BJ (cell line): ENCODE results near the gene CHST11. TPM values are rescaled to one million over a fixed set of nuclear protein-coding genes. Genes with fewer than 3 reads are reported as not detected.

Experiments used
- CTCF ChIA-PET: fragments of 350-600 bp; formaldehyde crosslinking; extraction: SDS; loops from one replicate; lab custom pipeline; 2021; ENCODE audit warnings: antibody characterized with exemption, inconsistent platforms; lab: Yijun Ruan, JAX
- POLR2A ChIA-PET: fragments of 300-600 bp; sonication (Branson Sonifier 250); formaldehyde crosslinking; extraction: SDS; loops from one replicate; lab custom pipeline; 2021; ENCODE audit warnings: antibody characterized with exemption; lab: Charles Lee
- DNase-seq: peaks from one replicate; pipeline ENCODE4 v3.0.0-alpha.2; 2011; ENCODE audit warnings: low read depth
- H3K27me3 ChIP-seq: 2 replicates; pipeline ENCODE4 v1.6.0; 2011; ENCODE audit warnings: low read length; ENCODE audit not compliant: control insufficient read depth, insufficient read depth
- H3K36me3 ChIP-seq: 2 replicates; pipeline ENCODE4 v1.5.1; 2011; ENCODE audit warnings: low read length; ENCODE audit not compliant: control insufficient read depth, insufficient read depth
- H3K4me3 ChIP-seq: 2 replicates; pipeline ENCODE4 v1.5.1; 2011; ENCODE audit warnings: low read depth, mild to moderate bottlenecking, control low read depth, low read length
- polyA plus RNA-seq: library from polyadenylated mRNA; depleted of rRNA; stranded (reverse); fragments of >200 nt; gene quantifications from 2 replicates; pipeline ENCODE4 v1.2.3, GENCODE V29; 2011
- TF ChIP-seq, protein P1 (sequence below): IDR thresholded peaks from 2 replicates; pipeline ENCODE4 v1.5.1; 2011; ENCODE audit warnings: low read depth, mild to moderate bottlenecking, control low read depth, inconsistent platforms, low read length, moderate library complexity; ENCODE audit not compliant: insufficient read depth

Gene CHST11
- polyA plus RNA-seq, 1 experiment, result 7.3 TPM

DNA sequence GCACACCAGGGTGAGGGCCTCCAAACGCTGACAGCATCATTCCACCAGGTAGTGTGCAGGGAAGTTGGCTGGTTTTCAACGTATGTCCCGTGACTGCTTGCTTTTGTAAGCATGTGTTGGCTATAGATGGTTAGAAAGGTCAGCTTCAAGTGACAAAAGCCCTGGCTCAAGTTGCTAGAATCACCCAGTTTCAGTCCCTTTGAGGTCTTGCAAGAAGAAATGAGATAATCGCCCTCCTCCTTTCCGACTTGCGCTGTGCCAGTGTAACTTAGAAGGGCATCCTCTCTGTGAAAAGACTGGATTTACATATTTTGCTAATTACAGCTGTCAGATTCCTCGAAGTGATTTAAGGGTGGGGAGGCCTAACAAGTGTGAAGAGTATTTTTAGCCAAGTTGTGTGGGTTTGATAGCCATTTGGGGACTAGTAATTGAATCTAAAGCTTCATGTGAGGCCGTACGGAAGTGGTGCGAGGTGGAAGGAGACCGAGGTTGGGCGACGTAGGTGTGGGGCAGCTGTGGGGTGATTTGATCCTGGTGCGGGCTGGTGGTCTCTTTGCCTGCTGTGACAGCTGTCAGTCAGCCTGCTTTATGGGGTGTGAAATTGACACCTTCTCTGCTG lies 94.7 kb downstream of the CHST11 start:
- ChIA-PET CTCF (no interaction called here), POLR2A (interaction anchor here (0.6 kb wide), 1 partner anchor 86 kb away, joined by 3 read pairs; no protein-coding TSS in a partner anchor)
- Histone ChIP-seq H3K4me3 (no peak overlapping the region), H3K36me3 (no peaks in the 10 kb centered on the region), H3K27me3 (no peaks in the 10 kb centered on the region)
- TF ChIP-seq, protein P1, sequence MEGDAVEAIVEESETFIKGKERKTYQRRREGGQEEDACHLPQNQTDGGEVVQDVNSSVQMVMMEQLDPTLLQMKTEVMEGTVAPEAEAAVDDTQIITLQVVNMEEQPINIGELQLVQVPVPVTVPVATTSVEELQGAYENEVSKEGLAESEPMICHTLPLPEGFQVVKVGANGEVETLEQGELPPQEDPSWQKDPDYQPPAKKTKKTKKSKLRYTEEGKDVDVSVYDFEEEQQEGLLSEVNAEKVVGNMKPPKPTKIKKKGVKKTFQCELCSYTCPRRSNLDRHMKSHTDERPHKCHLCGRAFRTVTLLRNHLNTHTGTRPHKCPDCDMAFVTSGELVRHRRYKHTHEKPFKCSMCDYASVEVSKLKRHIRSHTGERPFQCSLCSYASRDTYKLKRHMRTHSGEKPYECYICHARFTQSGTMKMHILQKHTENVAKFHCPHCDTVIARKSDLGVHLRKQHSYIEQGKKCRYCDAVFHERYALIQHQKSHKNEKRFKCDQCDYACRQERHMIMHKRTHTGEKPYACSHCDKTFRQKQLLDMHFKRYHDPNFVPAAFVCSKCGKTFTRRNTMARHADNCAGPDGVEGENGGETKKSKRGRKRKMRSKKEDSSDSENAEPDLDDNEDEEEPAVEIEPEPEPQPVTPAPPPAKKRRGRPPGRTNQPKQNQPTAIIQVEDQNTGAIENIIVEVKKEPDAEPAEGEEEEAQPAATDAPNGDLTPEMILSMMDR, result no peak
- DNase-seq, result no peak

DNA sequence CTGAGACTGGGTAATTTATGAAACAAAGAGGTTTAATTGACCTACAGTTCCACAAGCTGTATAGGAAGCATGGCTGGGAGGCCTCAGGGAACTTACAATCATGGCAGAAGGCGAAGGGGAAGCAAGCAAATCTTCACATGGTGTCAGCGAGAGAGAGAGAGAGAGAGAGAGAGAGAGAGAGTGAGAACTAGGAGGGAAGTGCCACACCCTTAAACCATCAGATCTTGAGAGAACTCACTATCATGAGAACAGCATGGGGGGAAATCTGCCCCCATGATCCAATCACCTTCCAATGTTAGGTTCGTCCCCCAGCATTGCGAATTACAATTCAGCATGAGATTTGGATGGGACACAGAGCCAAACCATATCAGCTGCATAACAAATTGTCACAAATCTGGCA lies 96.7 kb downstream of the CHST11 start:
- POLR2A ChIA-PET, result no interaction called here
- CTCF ChIA-PET, result no interaction called here
- no peak for DNase-seq
- Histone ChIP-seq H3K4me3 (no peak overlapping the region), H3K27me3 (no peaks in the 10 kb centered on the region), H3K36me3 (no peaks in the 10 kb centered on the region)
- TF ChIP-seq, protein P1, result no peak

DNA sequence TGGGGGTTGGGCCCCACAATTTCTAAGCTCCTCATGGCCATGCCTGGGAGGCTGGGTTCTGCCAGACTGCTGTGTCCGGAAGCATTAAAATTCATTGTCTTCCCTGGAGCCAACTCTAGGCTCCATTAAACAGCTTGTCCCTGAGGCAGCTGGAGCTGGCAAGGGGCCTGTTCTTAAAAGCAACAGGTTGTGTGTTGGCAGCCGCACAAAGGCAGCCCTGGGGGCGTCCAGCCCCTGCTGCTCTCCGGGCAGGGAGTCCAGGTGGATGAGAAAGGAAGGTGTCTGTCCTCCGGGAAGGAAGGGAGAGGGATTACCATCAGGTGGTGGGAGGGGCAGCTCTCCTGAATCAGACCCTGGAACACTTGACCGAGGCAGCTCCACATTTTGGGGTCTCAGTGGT lies 98.9 kb downstream of the CHST11 start:
- Histone ChIP-seq H3K27me3 (no peaks in the 10 kb centered on the region), H3K36me3 (no peaks in the 10 kb centered on the region), H3K4me3 (no peak overlapping the region)
- no peak for DNase-seq
- ChIA-PET POLR2A (no interaction called here), CTCF (no interaction called here)
- TF ChIP-seq, protein P1, result no peak

DNA sequence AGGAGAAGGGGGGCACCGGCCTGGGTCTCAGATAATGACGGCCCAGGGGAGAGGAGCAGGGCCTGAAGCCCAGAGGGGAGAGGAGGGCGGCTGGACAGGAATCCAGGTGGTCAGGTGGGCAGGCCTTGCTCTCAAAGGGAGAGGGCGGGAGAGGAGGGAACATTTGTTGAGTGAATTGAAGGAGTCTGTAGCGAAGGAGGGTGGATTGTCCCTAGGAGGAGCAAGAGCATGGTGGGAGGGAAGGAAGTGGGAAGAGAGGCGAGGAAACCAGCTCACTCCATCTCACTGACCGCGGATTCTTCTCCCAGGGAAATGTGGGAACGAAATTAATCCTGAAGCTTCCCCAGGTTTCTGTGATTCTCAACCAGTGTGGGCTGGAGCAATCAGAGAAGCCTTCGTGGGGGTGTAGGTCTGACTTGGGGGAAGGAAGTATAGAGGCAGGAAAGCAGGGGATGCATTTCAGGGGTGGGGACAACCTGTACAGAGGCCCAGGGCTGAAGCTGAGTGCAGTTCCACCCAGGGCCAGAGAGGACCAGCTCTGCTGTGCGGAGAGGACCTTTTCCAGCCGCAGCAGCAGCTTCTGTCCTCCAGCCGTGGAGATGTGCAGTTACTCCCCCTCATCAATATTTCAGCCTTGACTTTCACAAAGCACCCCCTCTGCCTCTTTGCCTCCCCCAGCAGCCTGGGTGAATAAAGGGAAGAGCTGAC lies 100.9 kb downstream of the CHST11 start:
- ChIA-PET POLR2A (no interaction called here), CTCF (interaction anchor here (1.2 kb wide), 1 partner anchor 19 kb away, joined by 3 read pairs; no protein-coding TSS in a partner anchor)
- Histone ChIP-seq H3K36me3 (no peaks in the 10 kb centered on the region), H3K27me3 (no peaks in the 10 kb centered on the region), H3K4me3 (no peak overlapping the region)
- TF ChIP-seq, protein P1, result no peak
- DNase-seq, result no peak

DNA sequence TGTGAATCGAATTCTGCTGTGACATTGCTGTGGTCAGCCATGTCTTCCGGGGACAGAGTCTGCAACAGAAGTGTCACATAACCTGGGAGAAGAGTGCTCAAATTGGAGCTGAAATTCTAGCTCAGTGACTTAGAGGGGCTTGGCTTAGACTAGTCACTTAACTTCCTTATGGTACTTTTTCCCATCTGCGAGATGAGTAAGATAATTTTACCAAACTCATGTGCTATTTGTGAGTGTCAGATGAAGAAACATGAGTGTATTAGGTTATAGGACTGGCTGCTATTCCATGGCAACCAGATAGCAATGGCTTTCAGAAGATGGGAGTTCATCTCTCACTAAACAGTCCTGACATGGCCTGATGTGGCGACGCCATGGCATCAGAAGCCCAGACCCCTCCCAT lies 104.1 kb downstream of the CHST11 start:
- no peaks in the 10 kb centered on the region for H3K27me3 ChIP-seq
- CTCF ChIA-PET, result no interaction called here
- H3K36me3 ChIP-seq, result no peaks in the 10 kb centered on the region
- POLR2A ChIA-PET, result no interaction called here
- TF ChIP-seq, protein P1, result no peak
- H3K4me3 ChIP-seq, result no peak overlapping the region
- DNase-seq, result no peak
